K562 (cell line): ENCODE data around the gene IGDCC3. TPM values are rescaled to one million over a fixed set of nuclear protein-coding genes. Genes with fewer than 3 reads are reported as not detected.
A peak's percentile ranks its signal among the peaks of the same experiment; 100 is the strongest.

Experiments used
- JUND ChIP-seq, 2 experiments: IDR thresholded peaks; 2 replicates in 1 of 2; 3 replicates in 1 of 2; pipeline ENCODE4 v1.6.1; 2011; ENCODE audit warnings: borderline replicate concordance in 2 of 2, low read depth in 2 of 2, low read length in 2 of 2, improper control_type of control experiment in 1 of 2, missing biosample characterization in 1 of 2, missing genetic modification characterization in 1 of 2, missing genetic modification reagents in 1 of 2
- polyA plus RNA-seq, 8 experiments: library from polyadenylated mRNA; depleted of rRNA in 4 of 8; stranded (reverse) in 5 of 8; unstranded in 3 of 8; fragments of >200 nt; fragmentation: Nextera tagmentation in 2 of 8; fragmentation: Illumina TruSeq in 1 of 8; extraction: Ambion mirVana in 2 of 8; extraction: Trizol in 1 of 8; gene quantifications; 2 replicates each; pipeline versions ENCODE4 v1.2.1 to v1.2.3, GENCODE V29; 2011 to 2014; ENCODE audit warnings: inconsistent platforms in 1 of 8, missing spikeins in 1 of 8
- total RNA-seq, 7 experiments: library from RNA; depleted of rRNA in 6 of 7; stranded (reverse); fragments of >200 nt in 6 of 7; fragmentation: Illumina TruSeq in 2 of 7; extraction: Trizol in 2 of 7; gene quantifications; 2 replicates each; pipeline versions ENCODE4 v1.2.1 to v1.2.3, GENCODE V29; 2011 to 2021; ENCODE audit warnings: low replicate concordance in 1 of 7
- TF ChIP-seq, protein P1 (sequence below), 2 experiments: fragments of 450-650 bp in 1 of 2; sonication (generic) in 1 of 2; formaldehyde crosslinking in 1 of 2; IDR thresholded peaks in 1 of 2; conservative IDR thresholded peaks in 1 of 2; 2 replicates each; pipeline versions ENCODE4 v1.6.1 to v1.8.1; 2016 to 2023; ENCODE audit warnings: mild to moderate bottlenecking in 2 of 2, moderate library complexity in 2 of 2, inconsistent platforms in 1 of 2, missing genetic modification reagents in 1 of 2
- TF ChIP-seq, protein P2 (sequence below), 3 experiments: fragments of 200-800 bp in 1 of 3; fragments of 250-450 bp in 1 of 3; fragments of 450-650 bp in 1 of 3; sonication (Bioruptor Pico) in 1 of 3; sonication (Bioruptor generic) in 1 of 3; formaldehyde crosslinking in 1 of 3; IDR thresholded peaks; 2 replicates each; pipeline versions ENCODE4 v1.6.1 to v1.8.0; 2016 to 2022; ENCODE audit warnings: mild to moderate bottlenecking in 2 of 3, missing genetic modification characterization in 2 of 3, missing compliant biosample characterization in 1 of 3, moderate library complexity in 1 of 3
- TF ChIP-seq, protein P3 (sequence below): fragments of 250-450 bp; sonication (Bioruptor Pico); IDR thresholded peaks from 2 replicates; pipeline ENCODE4 v1.4.0; 2020; ENCODE audit warnings: mild to moderate bottlenecking
- TF ChIP-seq, protein P4 (sequence below), 2 experiments: fragments of 450-650 bp in 1 of 2; sonication (generic) in 1 of 2; formaldehyde crosslinking in 1 of 2; IDR thresholded peaks; 2 replicates each; pipeline versions ENCODE4 v1.7.1 to v1.9.0; 2016 to 2022; ENCODE audit warnings: inconsistent platforms in 1 of 2, mild to moderate bottlenecking in 1 of 2, missing genetic modification reagents in 1 of 2
- TF ChIP-seq, protein P5 (sequence below), 2 experiments: fragments of 450-650 bp; IDR thresholded peaks; 2 replicates each; pipeline ENCODE4 v1.6.1; 2016

The IGDCC3 gene
- total and polyA plus RNA-seq, 9 of the 15 experiments (the other 6 are each of a cell fraction or from before 2014, with no cell fraction given), result not detected

DNA sequence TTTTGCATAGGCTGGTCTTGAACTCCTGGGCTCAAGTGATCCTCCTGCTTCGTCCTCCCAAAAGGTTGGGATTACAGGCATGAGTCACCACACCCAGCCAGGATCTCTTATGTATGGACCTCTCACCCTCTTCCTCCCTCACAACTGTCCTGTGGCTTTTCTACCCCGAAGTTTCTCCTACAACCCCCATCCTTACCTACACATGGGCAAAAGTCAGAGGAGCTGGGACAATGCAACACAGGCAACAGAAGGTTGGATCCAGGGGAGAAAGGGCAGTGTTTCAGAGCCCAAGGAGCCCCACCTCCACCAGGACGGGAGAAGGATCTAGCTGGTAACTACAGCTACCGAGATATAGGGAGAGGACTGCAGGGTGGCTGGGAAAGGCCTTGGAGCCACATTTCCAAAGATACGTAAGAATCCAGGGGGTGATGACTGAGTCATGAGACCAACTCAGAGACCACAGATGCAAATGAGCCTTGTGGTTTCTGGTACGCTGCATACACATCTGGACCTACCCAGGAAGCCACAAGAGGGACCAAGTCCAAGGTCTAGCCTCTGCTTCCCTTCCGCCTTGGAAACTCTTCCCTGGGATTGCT is 31.3 kb upstream of the IGDCC3 start (continued):
- TF ChIP-seq, protein P1, sequence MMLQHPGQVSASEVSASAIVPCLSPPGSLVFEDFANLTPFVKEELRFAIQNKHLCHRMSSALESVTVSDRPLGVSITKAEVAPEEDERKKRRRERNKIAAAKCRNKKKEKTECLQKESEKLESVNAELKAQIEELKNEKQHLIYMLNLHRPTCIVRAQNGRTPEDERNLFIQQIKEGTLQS (IDR thresholded peaks at IDR 0.05), result peak; percentile 35; the same call in 1 of the 2 replicates
- TF ChIP-seq, protein P1 (CRISPR knock-in tag; conservative IDR thresholded peaks at IDR 0.05), result no peak
- TF ChIP-seq, protein P2, sequence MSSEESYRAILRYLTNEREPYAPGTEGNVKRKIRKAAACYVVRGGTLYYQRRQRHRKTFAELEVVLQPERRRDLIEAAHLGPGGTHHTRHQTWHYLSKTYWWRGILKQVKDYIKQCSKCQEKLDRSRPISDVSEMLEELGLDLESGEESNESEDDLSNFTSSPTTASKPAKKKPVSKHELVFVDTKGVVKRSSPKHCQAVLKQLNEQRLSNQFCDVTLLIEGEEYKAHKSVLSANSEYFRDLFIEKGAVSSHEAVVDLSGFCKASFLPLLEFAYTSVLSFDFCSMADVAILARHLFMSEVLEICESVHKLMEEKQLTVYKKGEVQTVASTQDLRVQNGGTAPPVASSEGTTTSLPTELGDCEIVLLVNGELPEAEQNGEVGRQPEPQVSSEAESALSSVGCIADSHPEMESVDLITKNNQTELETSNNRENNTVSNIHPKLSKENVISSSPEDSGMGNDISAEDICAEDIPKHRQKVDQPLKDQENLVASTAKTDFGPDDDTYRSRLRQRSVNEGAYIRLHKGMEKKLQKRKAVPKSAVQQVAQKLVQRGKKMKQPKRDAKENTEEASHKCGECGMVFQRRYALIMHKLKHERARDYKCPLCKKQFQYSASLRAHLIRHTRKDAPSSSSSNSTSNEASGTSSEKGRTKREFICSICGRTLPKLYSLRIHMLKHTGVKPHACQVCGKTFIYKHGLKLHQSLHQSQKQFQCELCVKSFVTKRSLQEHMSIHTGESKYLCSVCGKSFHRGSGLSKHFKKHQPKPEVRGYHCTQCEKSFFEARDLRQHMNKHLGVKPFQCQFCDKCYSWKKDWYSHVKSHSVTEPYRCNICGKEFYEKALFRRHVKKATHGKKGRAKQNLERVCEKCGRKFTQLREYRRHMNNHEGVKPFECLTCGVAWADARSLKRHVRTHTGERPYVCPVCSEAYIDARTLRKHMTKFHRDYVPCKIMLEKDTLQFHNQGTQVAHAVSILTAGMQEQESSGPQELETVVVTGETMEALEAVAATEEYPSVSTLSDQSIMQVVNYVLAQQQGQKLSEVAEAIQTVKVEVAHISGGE (CRISPR knock-in tag; IDR thresholded peaks at IDR 0.05), result peak in 1 of 3 experiments; percentile 54; a peak in 1 of 6 replicates
- TF ChIP-seq, protein P3, sequence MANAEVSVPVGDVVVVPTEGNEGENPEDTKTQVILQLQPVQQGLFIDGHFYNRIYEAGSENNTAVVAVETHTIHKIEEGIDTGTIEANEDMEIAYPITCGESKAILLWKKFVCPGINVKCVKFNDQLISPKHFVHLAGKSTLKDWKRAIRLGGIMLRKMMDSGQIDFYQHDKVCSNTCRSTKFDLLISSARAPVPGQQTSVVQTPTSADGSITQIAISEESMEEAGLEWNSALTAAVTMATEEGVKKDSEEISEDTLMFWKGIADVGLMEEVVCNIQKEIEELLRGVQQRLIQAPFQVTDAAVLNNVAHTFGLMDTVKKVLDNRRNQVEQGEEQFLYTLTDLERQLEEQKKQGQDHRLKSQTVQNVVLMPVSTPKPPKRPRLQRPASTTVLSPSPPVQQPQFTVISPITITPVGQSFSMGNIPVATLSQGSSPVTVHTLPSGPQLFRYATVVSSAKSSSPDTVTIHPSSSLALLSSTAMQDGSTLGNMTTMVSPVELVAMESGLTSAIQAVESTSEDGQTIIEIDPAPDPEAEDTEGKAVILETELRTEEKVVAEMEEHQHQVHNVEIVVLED (CRISPR knock-in tag), result no peak
- TF ChIP-seq, protein P4, sequence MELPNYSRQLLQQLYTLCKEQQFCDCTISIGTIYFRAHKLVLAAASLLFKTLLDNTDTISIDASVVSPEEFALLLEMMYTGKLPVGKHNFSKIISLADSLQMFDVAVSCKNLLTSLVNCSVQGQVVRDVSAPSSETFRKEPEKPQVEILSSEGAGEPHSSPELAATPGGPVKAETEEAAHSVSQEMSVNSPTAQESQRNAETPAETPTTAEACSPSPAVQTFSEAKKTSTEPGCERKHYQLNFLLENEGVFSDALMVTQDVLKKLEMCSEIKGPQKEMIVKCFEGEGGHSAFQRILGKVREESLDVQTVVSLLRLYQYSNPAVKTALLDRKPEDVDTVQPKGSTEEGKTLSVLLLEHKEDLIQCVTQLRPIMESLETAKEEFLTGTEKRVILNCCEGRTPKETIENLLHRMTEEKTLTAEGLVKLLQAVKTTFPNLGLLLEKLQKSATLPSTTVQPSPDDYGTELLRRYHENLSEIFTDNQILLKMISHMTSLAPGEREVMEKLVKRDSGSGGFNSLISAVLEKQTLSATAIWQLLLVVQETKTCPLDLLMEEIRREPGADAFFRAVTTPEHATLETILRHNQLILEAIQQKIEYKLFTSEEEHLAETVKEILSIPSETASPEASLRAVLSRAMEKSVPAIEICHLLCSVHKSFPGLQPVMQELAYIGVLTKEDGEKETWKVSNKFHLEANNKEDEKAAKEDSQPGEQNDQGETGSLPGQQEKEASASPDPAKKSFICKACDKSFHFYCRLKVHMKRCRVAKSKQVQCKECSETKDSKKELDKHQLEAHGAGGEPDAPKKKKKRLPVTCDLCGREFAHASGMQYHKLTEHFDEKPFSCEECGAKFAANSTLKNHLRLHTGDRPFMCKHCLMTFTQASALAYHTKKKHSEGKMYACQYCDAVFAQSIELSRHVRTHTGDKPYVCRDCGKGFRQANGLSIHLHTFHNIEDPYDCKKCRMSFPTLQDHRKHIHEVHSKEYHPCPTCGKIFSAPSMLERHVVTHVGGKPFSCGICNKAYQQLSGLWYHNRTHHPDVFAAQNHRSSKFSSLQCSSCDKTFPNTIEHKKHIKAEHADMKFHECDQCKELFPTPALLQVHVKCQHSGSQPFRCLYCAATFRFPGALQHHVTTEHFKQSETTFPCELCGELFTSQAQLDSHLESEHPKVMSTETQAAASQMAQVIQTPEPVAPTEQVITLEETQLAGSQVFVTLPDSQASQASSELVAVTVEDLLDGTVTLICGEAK (IDR thresholded peaks at IDR 0.05), result 0 out of 2 replicates have a peak, but pooled peaks have one; percentile 35
- TF ChIP-seq, protein P4 (CRISPR knock-in tag; IDR thresholded peaks at IDR 0.05), result no peak
- TF ChIP-seq JUND (IDR thresholded peaks at IDR 0.05; ENCODE audit: borderline replicate concordance, low read depth, low read length), result peak; percentile 3; the same call in 1 of the 2 replicates
- no peak for TF ChIP-seq JUND (tag; IDR thresholded peaks at IDR 0.05; ENCODE audit: borderline replicate concordance, low read depth, low read length)
- TF ChIP-seq, protein P5, sequence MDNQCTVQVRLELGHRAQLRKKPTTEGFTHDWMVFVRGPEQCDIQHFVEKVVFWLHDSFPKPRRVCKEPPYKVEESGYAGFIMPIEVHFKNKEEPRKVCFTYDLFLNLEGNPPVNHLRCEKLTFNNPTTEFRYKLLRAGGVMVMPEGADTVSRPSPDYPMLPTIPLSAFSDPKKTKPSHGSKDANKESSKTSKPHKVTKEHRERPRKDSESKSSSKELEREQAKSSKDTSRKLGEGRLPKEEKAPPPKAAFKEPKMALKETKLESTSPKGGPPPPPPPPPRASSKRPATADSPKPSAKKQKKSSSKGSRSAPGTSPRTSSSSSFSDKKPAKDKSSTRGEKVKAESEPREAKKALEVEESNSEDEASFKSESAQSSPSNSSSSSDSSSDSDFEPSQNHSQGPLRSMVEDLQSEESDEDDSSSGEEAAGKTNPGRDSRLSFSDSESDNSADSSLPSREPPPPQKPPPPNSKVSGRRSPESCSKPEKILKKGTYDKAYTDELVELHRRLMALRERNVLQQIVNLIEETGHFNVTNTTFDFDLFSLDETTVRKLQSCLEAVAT (IDR thresholded peaks at IDR 0.05), result peak in 1 of 2 experiments; percentile 63; a peak in 1 of 4 replicates
